ENCODE measurements around the gene AGR2.

AGR2 gene

DNA sequence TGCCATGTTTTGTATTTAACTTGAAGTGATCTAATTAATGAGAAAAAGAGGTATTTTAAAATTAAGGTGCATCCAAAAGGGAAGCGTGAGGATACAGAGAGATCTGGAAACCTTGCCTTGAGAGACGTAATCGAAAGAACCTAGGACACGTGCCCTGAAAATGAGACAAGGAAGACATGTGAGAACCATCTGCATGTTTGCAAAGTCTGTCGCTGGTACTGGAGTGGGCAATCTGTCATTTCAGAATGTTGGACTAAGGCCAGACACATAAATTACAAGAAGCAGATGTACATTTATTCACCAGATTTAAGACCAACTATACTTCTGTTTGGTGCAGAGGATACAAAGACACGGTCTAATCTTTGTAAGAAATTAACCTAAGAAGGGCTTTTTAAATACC lies 9.2 kb downstream of the AGR2 start:
- TF ChIP-seq BHLHE40 (IDR thresholded peaks at IDR 0.05; ENCODE audit: borderline replicate concordance) (no peak), FOXK2 (IDR thresholded peaks at IDR 0.05) (no peak), TARDBP (IDR thresholded peaks at IDR 0.05) (no peak), ZNF384 (IDR thresholded peaks at IDR 0.05) (no peak), LEF1 (IDR thresholded peaks at IDR 0.05; ENCODE audit: borderline replicate concordance) (no peak), L3MBTL2 (conservative IDR thresholded peaks at IDR 0.05) (no peak), FOXA1 (IDR thresholded peaks at IDR 0.05) (no peak), SUZ12 (IDR thresholded peaks at IDR 0.05) (no peak), NFRKB (IDR thresholded peaks at IDR 0.05) (no peak), PKNOX1 (IDR thresholded peaks at IDR 0.05) (no peak), SP1 (IDR thresholded peaks at IDR 0.05) (no peak)
- CTCF ChIA-PET, result no interaction called here
- no peak for DNase-seq (ENCODE audit: extremely low spot score)
- POLR2A ChIA-PET, result no interaction called here

- no peak for DNase-seq (ENCODE audit: extremely low spot score)
- TF ChIP-seq HDGF (IDR thresholded peaks at IDR 0.05; ENCODE audit: borderline replicate concordance), result no peak
- TF ChIP-seq FOXA1 (IDR thresholded peaks at IDR 0.05), result no peak
- TF ChIP-seq FOXK2 (IDR thresholded peaks at IDR 0.05), result no peak
- TF ChIP-seq LEF1 (IDR thresholded peaks at IDR 0.05; ENCODE audit: borderline replicate concordance), result no peak
- TF ChIP-seq PKNOX1 (IDR thresholded peaks at IDR 0.05), result no peak
- POLR2A ChIA-PET, result no interaction called here
- CTCF ChIA-PET, result interaction anchor here (0.6 kb wide), 1 partner anchor 31 kb away, joined by 3 read pairs; no protein-coding TSS in a partner anchor
These were observed 9.8 kb downstream of the AGR2 start for GRCh38 chr7:16794986-16795385.

- POLR2A ChIA-PET, result no interaction called here
- DNase-seq (ENCODE audit: extremely low spot score), result no peak
- no peak for TF ChIP-seq TARDBP (IDR thresholded peaks at IDR 0.05)
- no peak for TF ChIP-seq SUZ12 (IDR thresholded peaks at IDR 0.05)
- no peak for TF ChIP-seq FOXA1 (IDR thresholded peaks at IDR 0.05)
- no peak for TF ChIP-seq ARNT (IDR thresholded peaks at IDR 0.05)
- TF ChIP-seq FOXM1 (IDR thresholded peaks at IDR 0.05; ENCODE audit: borderline replicate concordance), result no peak
- no peak for TF ChIP-seq BHLHE40 (IDR thresholded peaks at IDR 0.05; ENCODE audit: borderline replicate concordance)
- no peak for TF ChIP-seq NFRKB (IDR thresholded peaks at IDR 0.05)
- TF ChIP-seq L3MBTL2 (conservative IDR thresholded peaks at IDR 0.05), result no peak
- TF ChIP-seq HDGF (IDR thresholded peaks at IDR 0.05; ENCODE audit: borderline replicate concordance), result no peak
- TF ChIP-seq ZNF384 (IDR thresholded peaks at IDR 0.05), result no peak
- CTCF ChIA-PET, result no interaction called here
These were observed 12.7 kb downstream of the AGR2 start for GRCh38 chr7:16791905-16792698.

DNA sequence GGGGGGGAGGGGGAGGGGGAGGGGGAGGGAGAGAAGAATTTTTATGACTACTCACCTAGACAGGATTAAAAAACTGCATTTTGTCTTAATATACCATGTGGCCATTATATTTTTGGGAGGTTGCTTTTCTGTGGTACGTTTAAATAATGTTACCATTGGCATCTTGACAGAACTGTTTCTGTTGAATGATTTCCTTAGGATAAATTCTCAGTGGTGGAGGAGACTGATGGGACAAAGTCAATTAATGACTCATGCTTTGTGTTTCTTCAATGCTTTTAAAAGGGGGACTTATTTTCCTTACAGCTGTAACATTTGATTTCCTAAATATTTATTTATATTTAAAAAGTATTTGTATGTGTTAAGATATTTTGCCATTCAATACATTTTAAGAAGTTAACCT lies 13.7 kb downstream of the AGR2 start:
- CTCF ChIA-PET, result no interaction called here
- TF ChIP-seq PKNOX1 (IDR thresholded peaks at IDR 0.05) (no peak), FOXM1 (IDR thresholded peaks at IDR 0.05; ENCODE audit: borderline replicate concordance) (no peak), TARDBP (IDR thresholded peaks at IDR 0.05) (no peak), ZNF384 (IDR thresholded peaks at IDR 0.05) (no peak), BHLHE40 (IDR thresholded peaks at IDR 0.05; ENCODE audit: borderline replicate concordance) (no peak), FOXA1 (IDR thresholded peaks at IDR 0.05) (no peak), NFRKB (IDR thresholded peaks at IDR 0.05) (no peak), CTBP1 (IDR thresholded peaks at IDR 0.05; ENCODE audit: borderline replicate concordance) (no peak)
- POLR2A ChIA-PET, result no interaction called here
- no peak for DNase-seq (ENCODE audit: extremely low spot score)

GRCh38 chr7:16787127-16787526 lies 17.7 kb downstream of the AGR2 start:
- no peak for DNase-seq (ENCODE audit: extremely low spot score)
- no peak for TF ChIP-seq CTBP1 (IDR thresholded peaks at IDR 0.05; ENCODE audit: borderline replicate concordance)
- no peak for TF ChIP-seq SUZ12 (IDR thresholded peaks at IDR 0.05)
- no peak for TF ChIP-seq FOXK2 (IDR thresholded peaks at IDR 0.05)
- no peak for TF ChIP-seq SP1 (IDR thresholded peaks at IDR 0.05)
- TF ChIP-seq FOXM1 (IDR thresholded peaks at IDR 0.05; ENCODE audit: borderline replicate concordance), result no peak
- no peak for TF ChIP-seq FOXA1 (IDR thresholded peaks at IDR 0.05)
- TF ChIP-seq ARNT (IDR thresholded peaks at IDR 0.05), result no peak
- TF ChIP-seq HDGF (IDR thresholded peaks at IDR 0.05; ENCODE audit: borderline replicate concordance), result no peak
- no peak for TF ChIP-seq BHLHE40 (IDR thresholded peaks at IDR 0.05; ENCODE audit: borderline replicate concordance)
- no peak for TF ChIP-seq NFRKB (IDR thresholded peaks at IDR 0.05)
- no peak for TF ChIP-seq L3MBTL2 (conservative IDR thresholded peaks at IDR 0.05)
- TF ChIP-seq TARDBP (IDR thresholded peaks at IDR 0.05), result no peak
- no peak for TF ChIP-seq ZNF384 (IDR thresholded peaks at IDR 0.05)
- CTCF ChIA-PET, result no interaction called here
- POLR2A ChIA-PET, result no interaction called here

DNA sequence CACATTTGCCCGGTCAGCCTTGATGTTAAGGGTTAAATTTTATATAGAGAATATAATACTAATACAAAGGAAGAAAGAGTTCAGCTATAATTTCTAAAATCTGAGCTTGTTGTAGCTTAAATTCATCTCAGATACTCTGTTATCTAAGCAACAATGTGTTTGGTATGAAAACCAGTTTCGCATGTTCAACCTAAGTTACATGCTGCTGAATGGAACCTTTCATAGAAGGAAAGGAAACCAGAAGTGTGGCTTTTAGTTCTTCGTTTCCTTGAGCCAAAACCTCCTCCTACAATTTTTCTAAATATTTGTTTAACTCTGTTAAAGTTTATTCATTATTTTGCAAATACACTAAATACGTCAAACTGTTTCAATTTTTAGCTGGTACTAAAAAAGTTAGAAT lies 18.5 kb downstream of the AGR2 start:
- ChIA-PET CTCF (no interaction called here), POLR2A (no interaction called here)
- TF ChIP-seq FOXK2 (IDR thresholded peaks at IDR 0.05), result no peak
- TF ChIP-seq SUZ12 (IDR thresholded peaks at IDR 0.05), result no peak
- TF ChIP-seq FOXA1 (IDR thresholded peaks at IDR 0.05), result no peak
- no peak for TF ChIP-seq NFRKB (IDR thresholded peaks at IDR 0.05)
- no peak for TF ChIP-seq CTBP1 (IDR thresholded peaks at IDR 0.05; ENCODE audit: borderline replicate concordance)
- no peak for TF ChIP-seq FOXM1 (IDR thresholded peaks at IDR 0.05; ENCODE audit: borderline replicate concordance)
- no peak for TF ChIP-seq SP1 (IDR thresholded peaks at IDR 0.05)
- TF ChIP-seq L3MBTL2 (conservative IDR thresholded peaks at IDR 0.05), result no peak
- TF ChIP-seq ZNF384 (IDR thresholded peaks at IDR 0.05), result no peak
- no peak for TF ChIP-seq LEF1 (IDR thresholded peaks at IDR 0.05; ENCODE audit: borderline replicate concordance)
- TF ChIP-seq PKNOX1 (IDR thresholded peaks at IDR 0.05), result no peak
- no peak for TF ChIP-seq TARDBP (IDR thresholded peaks at IDR 0.05)
- TF ChIP-seq ARNT (IDR thresholded peaks at IDR 0.05), result no peak
- TF ChIP-seq ELF4 (IDR thresholded peaks at IDR 0.05), result no peak

More for the DNA sequence above, 18.5 kb downstream of the AGR2 start:
- DNase-seq (ENCODE audit: extremely low spot score), result no peak

All from HEK293T (cell line).